Measurements from ENCODE around the gene LARGE1. TPM values are rescaled to one million over a fixed set of nuclear protein-coding genes. Genes with fewer than 3 reads are reported as not detected.

The LARGE1 gene
- total and polyA plus RNA-seq, 2 donors (not counting 1 experiment from before 2014, with no cell fraction given), result 14.1 to 19.2 TPM

GRCh38 chr22:33812360-33812977, 107.8 kb downstream of the LARGE1 start:
- Histone ChIP-seq H3K4me2 (ENCODE audit: extremely low read depth, insufficient read depth, low read length) (no peak overlapping the region), H3K9ac (ENCODE audit: insufficient read depth, low read length) (no peak overlapping the region), H3K79me2 (ENCODE audit: control insufficient read depth, insufficient read depth, low read length) (no peaks in the 10 kb centered on the region), H3K36me3 (ENCODE audit: control insufficient read depth, insufficient read depth, low read length) (no peaks in the 10 kb centered on the region), H3K4me1 (ENCODE audit: control insufficient read depth, extremely low read depth, insufficient read depth, low read length) (peaks cover 16% of the 10 kb centered on the region), H4K20me1 (ENCODE audit: control insufficient read depth, extremely low read depth, insufficient read depth, low read length) (no peaks in the 10 kb centered on the region), H2AFZ (ENCODE audit: low read length) (no peak overlapping the region), H3K4me3 (replicated peaks in 1 of 4; ENCODE audit: control extremely low read depth in 1 of 4, insufficient read depth in 1 of 4, low read depth in 3 of 4, low read length in 4 of 4) (no peak overlapping the region), H3K27me3 (ENCODE audit: control insufficient read depth, insufficient read depth, low read length) (no peaks in the 10 kb centered on the region), H3K9me3 (ENCODE audit: control insufficient read depth, insufficient read depth, low read depth, low read length) (no peaks in the 10 kb centered on the region), H3K27ac (ENCODE audit: insufficient read depth, low read length) (no peak overlapping the region)
- DNase-seq (ENCODE audit: low read depth in 2 of 2), result no peak
- TF ChIP-seq, protein P1, sequence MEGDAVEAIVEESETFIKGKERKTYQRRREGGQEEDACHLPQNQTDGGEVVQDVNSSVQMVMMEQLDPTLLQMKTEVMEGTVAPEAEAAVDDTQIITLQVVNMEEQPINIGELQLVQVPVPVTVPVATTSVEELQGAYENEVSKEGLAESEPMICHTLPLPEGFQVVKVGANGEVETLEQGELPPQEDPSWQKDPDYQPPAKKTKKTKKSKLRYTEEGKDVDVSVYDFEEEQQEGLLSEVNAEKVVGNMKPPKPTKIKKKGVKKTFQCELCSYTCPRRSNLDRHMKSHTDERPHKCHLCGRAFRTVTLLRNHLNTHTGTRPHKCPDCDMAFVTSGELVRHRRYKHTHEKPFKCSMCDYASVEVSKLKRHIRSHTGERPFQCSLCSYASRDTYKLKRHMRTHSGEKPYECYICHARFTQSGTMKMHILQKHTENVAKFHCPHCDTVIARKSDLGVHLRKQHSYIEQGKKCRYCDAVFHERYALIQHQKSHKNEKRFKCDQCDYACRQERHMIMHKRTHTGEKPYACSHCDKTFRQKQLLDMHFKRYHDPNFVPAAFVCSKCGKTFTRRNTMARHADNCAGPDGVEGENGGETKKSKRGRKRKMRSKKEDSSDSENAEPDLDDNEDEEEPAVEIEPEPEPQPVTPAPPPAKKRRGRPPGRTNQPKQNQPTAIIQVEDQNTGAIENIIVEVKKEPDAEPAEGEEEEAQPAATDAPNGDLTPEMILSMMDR (conservative IDR thresholded peaks at IDR 0.05 in 1 of 2, IDR thresholded peaks at IDR 0.05 in 1 of 2; ENCODE audit: low read depth in 1 of 2, low read length in 2 of 2), result no peak
- TF ChIP-seq EZH2 (IDR thresholded peaks at IDR 0.05; ENCODE audit: low read length, missing control alignments), result no peak

DNA sequence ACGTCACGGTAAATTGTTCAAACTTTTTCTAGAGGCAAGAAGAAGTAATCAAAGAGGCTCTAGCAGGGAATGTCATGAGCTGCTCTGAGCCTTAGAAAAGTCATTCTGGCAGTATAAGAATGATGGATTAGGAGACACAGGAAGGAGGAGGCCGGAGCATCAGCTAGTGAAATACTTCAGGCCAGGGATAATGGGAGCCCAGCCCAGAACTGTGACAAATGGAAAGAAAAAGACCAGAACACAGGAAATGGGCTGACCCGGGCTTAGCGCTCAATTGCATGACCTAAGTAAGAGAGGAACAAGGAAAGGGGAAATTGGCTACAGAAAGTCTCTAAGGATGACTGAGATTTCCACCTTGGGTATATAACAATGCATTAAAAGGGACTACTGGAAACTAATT, 108.6 kb downstream of the LARGE1 start:
- Histone ChIP-seq H3K9ac (ENCODE audit: insufficient read depth, low read length) (no peak overlapping the region), H3K4me2 (ENCODE audit: extremely low read depth, insufficient read depth, low read length) (no peak overlapping the region), H2AFZ (ENCODE audit: low read length) (no peak overlapping the region), H3K36me3 (ENCODE audit: control insufficient read depth, insufficient read depth, low read length) (no peaks in the 10 kb centered on the region), H3K27me3 (ENCODE audit: control insufficient read depth, insufficient read depth, low read length) (no peaks in the 10 kb centered on the region), H3K79me2 (ENCODE audit: control insufficient read depth, insufficient read depth, low read length) (no peaks in the 10 kb centered on the region), H3K4me1 (ENCODE audit: control insufficient read depth, extremely low read depth, insufficient read depth, low read length) (peaks cover 21% of the 10 kb centered on the region), H3K9me3 (ENCODE audit: control insufficient read depth, insufficient read depth, low read depth, low read length) (no peaks in the 10 kb centered on the region), H4K20me1 (ENCODE audit: control insufficient read depth, extremely low read depth, insufficient read depth, low read length) (no peaks in the 10 kb centered on the region), H3K27ac (ENCODE audit: insufficient read depth, low read length) (peak overlapping the region; percentile 11), H3K4me3 (replicated peaks in 1 of 4; ENCODE audit: control extremely low read depth in 1 of 4, insufficient read depth in 1 of 4, low read depth in 3 of 4, low read length in 4 of 4) (no peak overlapping the region)
- TF ChIP-seq, protein P1 (conservative IDR thresholded peaks at IDR 0.05 in 1 of 2, IDR thresholded peaks at IDR 0.05 in 1 of 2; ENCODE audit: low read depth in 1 of 2, low read length in 2 of 2), result no peak
- peak; percentile 78 to 79 for DNase-seq (ENCODE audit: low read depth in 2 of 2)

DNA sequence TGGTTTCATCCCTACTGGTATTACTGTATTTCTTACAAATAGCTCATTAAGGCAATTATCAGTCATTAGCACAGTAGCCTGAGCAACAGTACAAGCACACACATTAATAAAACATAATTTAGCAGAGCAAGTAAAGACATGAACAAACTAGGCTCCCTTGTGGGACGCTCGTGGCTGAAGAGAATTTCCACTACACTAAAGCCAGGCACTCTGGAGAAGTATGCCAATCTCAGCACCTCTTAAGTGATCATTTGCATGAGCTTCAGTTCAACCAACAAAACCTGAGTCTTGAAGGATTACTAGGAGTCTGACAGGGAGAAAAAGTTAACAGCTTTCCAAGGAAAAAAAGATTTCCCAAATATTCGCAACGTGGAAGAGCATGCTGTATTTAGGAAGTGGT, 109.1 kb downstream of the LARGE1 start:
- Histone ChIP-seq H2AFZ (ENCODE audit: low read length) (no peak overlapping the region), H3K27ac (ENCODE audit: insufficient read depth, low read length) (peak overlapping the region; percentile 11), H3K4me2 (ENCODE audit: extremely low read depth, insufficient read depth, low read length) (no peak overlapping the region), H3K9ac (ENCODE audit: insufficient read depth, low read length) (no peak overlapping the region), H3K4me3 (replicated peaks in 1 of 4; ENCODE audit: control extremely low read depth in 1 of 4, insufficient read depth in 1 of 4, low read depth in 3 of 4, low read length in 4 of 4) (no peak overlapping the region), H3K79me2 (ENCODE audit: control insufficient read depth, insufficient read depth, low read length) (no peaks in the 10 kb centered on the region), H4K20me1 (ENCODE audit: control insufficient read depth, extremely low read depth, insufficient read depth, low read length) (no peaks in the 10 kb centered on the region), H3K4me1 (ENCODE audit: control insufficient read depth, extremely low read depth, insufficient read depth, low read length) (peaks cover 24% of the 10 kb centered on the region), H3K9me3 (ENCODE audit: control insufficient read depth, insufficient read depth, low read depth, low read length) (no peaks in the 10 kb centered on the region), H3K36me3 (ENCODE audit: control insufficient read depth, insufficient read depth, low read length) (no peaks in the 10 kb centered on the region), H3K27me3 (ENCODE audit: control insufficient read depth, insufficient read depth, low read length) (no peaks in the 10 kb centered on the region)
- no peak for DNase-seq (ENCODE audit: low read depth in 2 of 2)
- no peak for TF ChIP-seq EZH2 (IDR thresholded peaks at IDR 0.05; ENCODE audit: low read length, missing control alignments)
- TF ChIP-seq, protein P1 (conservative IDR thresholded peaks at IDR 0.05 in 1 of 2, IDR thresholded peaks at IDR 0.05 in 1 of 2; ENCODE audit: low read depth in 1 of 2, low read length in 2 of 2), result no peak

All from fibroblast of lung (primary cell).